Measurements from ENCODE around the gene PGAP1.

PGAP1 gene

GRCh38 chr2:196853301-196854087, 73.0 kb downstream of the PGAP1 start:
- Histone ChIP-seq H3K27ac (ENCODE audit: low read depth, low read length) (no peak overlapping the region), H3K9me3 (ENCODE audit: control insufficient read depth in 5 of 5, low read length in 5 of 5) (no peaks in the 10 kb centered on the region), H3K4me1 (ENCODE audit: control insufficient read depth in 5 of 5, insufficient read depth in 5 of 5, low read length in 5 of 5) (peaks cover 0 to 5% (median 0%) of the 10 kb centered on the region in 5 donors), H3K9ac (ENCODE audit: low read length in 5 of 5) (no peak overlapping the region), H3K4me3 (ENCODE audit: low read depth in 1 of 5, low read length in 5 of 5) (no peak overlapping the region), H3K27me3 (ENCODE audit: control insufficient read depth in 5 of 5, insufficient read depth in 4 of 5, low read length in 5 of 5) (no peaks in the 10 kb centered on the region), H3K36me3 (ENCODE audit: control insufficient read depth in 5 of 5, insufficient read depth in 5 of 5, low read length in 5 of 5) (no peaks in the 10 kb centered on the region)

DNA sequence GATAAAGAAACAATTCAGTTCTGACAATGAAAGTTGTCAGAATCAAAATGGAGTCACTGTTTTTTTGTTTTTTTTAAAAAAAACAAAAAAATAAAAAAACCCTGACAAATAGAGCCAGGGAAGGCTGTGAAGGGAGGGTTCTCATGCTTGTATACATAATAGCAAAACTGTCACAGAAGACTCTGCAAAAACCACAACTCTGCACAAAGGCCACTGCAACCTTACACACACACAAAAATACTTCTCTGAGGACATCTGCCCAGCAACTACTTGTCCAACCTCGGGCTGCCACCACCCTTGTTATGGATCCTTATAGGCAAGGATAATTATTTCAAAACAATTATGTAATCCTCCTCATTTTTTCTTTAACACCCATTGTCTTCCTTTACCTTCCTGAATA, 75.4 kb downstream of the PGAP1 start:
- H3K36me3 ChIP-seq (ENCODE audit: control insufficient read depth in 5 of 5, insufficient read depth in 5 of 5, low read length in 5 of 5) = no peaks in the 10 kb centered on the region
- no peaks in the 10 kb centered on the region for H3K9me3 ChIP-seq (ENCODE audit: control insufficient read depth in 5 of 5, low read length in 5 of 5)

DNA sequence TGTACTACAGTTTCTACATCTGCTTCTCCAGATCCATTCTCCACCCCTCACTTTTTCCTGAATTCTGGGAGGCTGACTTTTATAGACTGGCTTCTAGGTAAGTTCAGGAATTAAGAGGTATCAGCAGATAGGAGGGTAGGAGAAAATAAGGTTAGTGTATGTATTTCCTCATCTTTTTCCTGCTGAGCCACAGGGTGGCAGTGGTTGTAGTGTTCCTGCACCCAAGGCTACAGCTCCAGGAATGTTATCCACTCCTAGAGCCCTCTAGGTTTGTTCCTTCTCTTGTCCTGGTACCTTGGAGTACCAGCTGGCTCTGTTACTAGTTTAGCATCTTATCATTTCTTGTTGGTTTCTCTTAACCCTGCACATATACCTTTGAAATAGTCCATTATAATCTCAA, 76.6 kb downstream of the PGAP1 start:
- Histone ChIP-seq H3K4me1 (ENCODE audit: control insufficient read depth in 5 of 5, insufficient read depth in 5 of 5, low read length in 5 of 5) (peaks cover 0 to 5% (median 0%) of the 10 kb centered on the region in 5 donors), H3K9ac (ENCODE audit: low read length in 5 of 5) (no peak overlapping the region), H3K27me3 (ENCODE audit: control insufficient read depth in 5 of 5, insufficient read depth in 4 of 5, low read length in 5 of 5) (no peaks in the 10 kb centered on the region), H3K36me3 (ENCODE audit: control insufficient read depth in 5 of 5, insufficient read depth in 5 of 5, low read length in 5 of 5) (no peaks in the 10 kb centered on the region), H3K9me3 (ENCODE audit: control insufficient read depth in 5 of 5, low read length in 5 of 5) (no peaks in the 10 kb centered on the region), H3K4me3 (ENCODE audit: low read depth in 1 of 5, low read length in 5 of 5) (no peak overlapping the region), H3K27ac (ENCODE audit: low read depth, low read length) (no peak overlapping the region)

More for the DNA sequence above, 75.4 kb downstream of the PGAP1 start:
- H3K4me3 ChIP-seq (ENCODE audit: low read depth in 1 of 5, low read length in 5 of 5) = no peak overlapping the region
- no peak overlapping the region for H3K9ac ChIP-seq (ENCODE audit: low read length in 5 of 5)
- H3K4me1 ChIP-seq (ENCODE audit: control insufficient read depth in 5 of 5, insufficient read depth in 5 of 5, low read length in 5 of 5) = peaks cover 0 to 5% (median 0%) of the 10 kb centered on the region in 5 donors
- H3K27me3 ChIP-seq (ENCODE audit: control insufficient read depth in 5 of 5, insufficient read depth in 4 of 5, low read length in 5 of 5) = no peaks in the 10 kb centered on the region
- no peak overlapping the region for H3K27ac ChIP-seq (ENCODE audit: low read depth, low read length)

GRCh38 chr2:196846295-196846694, 80.2 kb downstream of the PGAP1 start:
- H3K9me3 ChIP-seq (ENCODE audit: control insufficient read depth in 5 of 5, low read length in 5 of 5) = no peaks in the 10 kb centered on the region
- no peak overlapping the region for H3K9ac ChIP-seq (ENCODE audit: low read length in 5 of 5)
- peaks cover 0 to 3% (median 0%) of the 10 kb centered on the region in 5 donors for H3K36me3 ChIP-seq (ENCODE audit: control insufficient read depth in 5 of 5, insufficient read depth in 5 of 5, low read length in 5 of 5)
- H3K4me3 ChIP-seq (ENCODE audit: low read depth in 1 of 5, low read length in 5 of 5) = no peak overlapping the region
- no peak overlapping the region for H3K27ac ChIP-seq (ENCODE audit: low read depth, low read length)
- H3K27me3 ChIP-seq (ENCODE audit: control insufficient read depth in 5 of 5, insufficient read depth in 4 of 5, low read length in 5 of 5) = no peaks in the 10 kb centered on the region
- H3K4me1 ChIP-seq (ENCODE audit: control insufficient read depth in 5 of 5, insufficient read depth in 5 of 5, low read length in 5 of 5) = peaks cover 0 to 3% (median 0%) of the 10 kb centered on the region in 5 donors

- H3K36me3 ChIP-seq (ENCODE audit: control insufficient read depth in 5 of 5, insufficient read depth in 5 of 5, low read length in 5 of 5) = peaks cover 0 to 8% (median 3%) of the 10 kb centered on the region in 5 donors
- no peak overlapping the region for H3K27ac ChIP-seq (ENCODE audit: low read depth, low read length)
- H3K4me3 ChIP-seq (ENCODE audit: low read depth in 1 of 5, low read length in 5 of 5) = no peak overlapping the region
- no peaks in the 10 kb centered on the region for H3K27me3 ChIP-seq (ENCODE audit: control insufficient read depth in 5 of 5, insufficient read depth in 4 of 5, low read length in 5 of 5)
- H3K4me1 ChIP-seq (ENCODE audit: control insufficient read depth in 5 of 5, insufficient read depth in 5 of 5, low read length in 5 of 5) = no peaks in the 10 kb centered on the region
- H3K9me3 ChIP-seq (ENCODE audit: control insufficient read depth in 5 of 5, low read length in 5 of 5) = no peaks in the 10 kb centered on the region
- H3K9ac ChIP-seq (ENCODE audit: low read length in 5 of 5) = no peak overlapping the region
These were observed 81.1 kb downstream of the PGAP1 start for GRCh38 chr2:196845371-196845770.

DNA sequence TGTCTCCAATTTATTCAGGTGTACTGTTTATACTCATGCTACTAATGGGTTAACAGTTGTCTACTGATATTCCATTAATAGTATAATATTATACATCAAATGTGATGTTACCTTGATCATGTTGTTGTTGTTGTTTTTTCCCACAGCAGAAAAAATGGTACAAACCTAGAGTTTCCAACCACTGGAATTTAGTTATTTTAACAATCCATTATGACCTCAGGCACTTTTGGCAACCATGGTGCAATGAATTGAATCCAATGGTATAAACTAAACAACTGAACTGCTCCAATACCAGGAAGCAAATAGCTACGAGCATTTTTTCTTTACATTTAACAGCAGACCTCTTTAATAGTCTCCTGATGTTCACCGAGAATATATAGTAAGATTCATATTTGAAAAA, 86.3 kb downstream of the PGAP1 start:
- Histone ChIP-seq H3K4me3 (ENCODE audit: low read depth in 1 of 5, low read length in 5 of 5) (no peak overlapping the region), H3K27ac (ENCODE audit: low read depth, low read length) (no peak overlapping the region), H3K9ac (ENCODE audit: low read length in 5 of 5) (no peak overlapping the region), H3K27me3 (ENCODE audit: control insufficient read depth in 5 of 5, insufficient read depth in 4 of 5, low read length in 5 of 5) (no peaks in the 10 kb centered on the region), H3K9me3 (ENCODE audit: control insufficient read depth in 5 of 5, low read length in 5 of 5) (no peaks in the 10 kb centered on the region), H3K36me3 (ENCODE audit: control insufficient read depth in 5 of 5, insufficient read depth in 5 of 5, low read length in 5 of 5) (peaks cover 7 to 20% (median 9%) of the 10 kb centered on the region in 5 donors), H3K4me1 (ENCODE audit: control insufficient read depth in 5 of 5, insufficient read depth in 5 of 5, low read length in 5 of 5) (no peaks in the 10 kb centered on the region)

GRCh38 chr2:196839574-196839973, 86.9 kb downstream of the PGAP1 start:
- H3K4me3 ChIP-seq (ENCODE audit: low read depth in 1 of 5, low read length in 5 of 5) = no peak overlapping the region
- no peak overlapping the region for H3K27ac ChIP-seq (ENCODE audit: low read depth, low read length)
- H3K36me3 ChIP-seq (ENCODE audit: control insufficient read depth in 5 of 5, insufficient read depth in 5 of 5, low read length in 5 of 5) = peaks cover 7 to 20% (median 9%) of the 10 kb centered on the region in 5 donors
- no peaks in the 10 kb centered on the region for H3K27me3 ChIP-seq (ENCODE audit: control insufficient read depth in 5 of 5, insufficient read depth in 4 of 5, low read length in 5 of 5)
- H3K9me3 ChIP-seq (ENCODE audit: control insufficient read depth in 5 of 5, low read length in 5 of 5) = no peaks in the 10 kb centered on the region
- no peak overlapping the region for H3K9ac ChIP-seq (ENCODE audit: low read length in 5 of 5)
- H3K4me1 ChIP-seq (ENCODE audit: control insufficient read depth in 5 of 5, insufficient read depth in 5 of 5, low read length in 5 of 5) = no peaks in the 10 kb centered on the region

DNA sequence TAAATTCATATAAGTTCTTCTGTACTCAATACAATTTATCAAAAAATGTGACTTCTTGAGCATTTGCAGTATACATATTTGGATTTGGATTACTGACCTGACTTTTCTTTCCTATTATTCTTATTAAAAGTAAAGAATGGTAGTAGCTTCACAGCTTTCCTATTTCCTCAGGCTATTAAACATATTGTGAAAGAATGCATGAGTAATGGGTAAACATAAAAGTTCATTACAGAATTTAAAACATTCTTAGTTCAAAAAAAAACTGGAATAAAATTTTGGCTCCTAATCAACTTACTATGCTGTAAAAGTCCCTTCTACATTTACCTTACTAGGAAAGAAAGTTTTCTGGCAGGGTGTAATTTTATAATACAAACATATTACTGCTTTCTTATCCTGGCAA, 90.1 kb downstream of the PGAP1 start:
- Histone ChIP-seq H3K4me3 (ENCODE audit: low read depth in 1 of 5, low read length in 5 of 5) (no peak overlapping the region), H3K27ac (ENCODE audit: low read depth, low read length) (peak overlapping the region; percentile 9)

GRCh38 chr2:196830701-196831100, 95.8 kb downstream of the PGAP1 start:
- H3K27ac ChIP-seq (ENCODE audit: low read depth, low read length) = no peak overlapping the region
- no peak overlapping the region for H3K9ac ChIP-seq (ENCODE audit: low read length in 5 of 5)
- no peaks in the 10 kb centered on the region for H3K27me3 ChIP-seq (ENCODE audit: control insufficient read depth in 5 of 5, insufficient read depth in 4 of 5, low read length in 5 of 5)
- no peaks in the 10 kb centered on the region for H3K36me3 ChIP-seq (ENCODE audit: control insufficient read depth in 5 of 5, insufficient read depth in 5 of 5, low read length in 5 of 5)
- no peaks in the 10 kb centered on the region for H3K9me3 ChIP-seq (ENCODE audit: control insufficient read depth in 5 of 5, low read length in 5 of 5)
- H3K4me1 ChIP-seq (ENCODE audit: control insufficient read depth in 5 of 5, insufficient read depth in 5 of 5, low read length in 5 of 5) = peaks cover 0 to 10% (median 0%) of the 10 kb centered on the region in 5 donors
- no peak overlapping the region for H3K4me3 ChIP-seq (ENCODE audit: low read depth in 1 of 5, low read length in 5 of 5)

More for the DNA sequence above, 90.1 kb downstream of the PGAP1 start:
- Histone ChIP-seq H3K9me3 (ENCODE audit: control insufficient read depth in 5 of 5, low read length in 5 of 5) (no peaks in the 10 kb centered on the region), H3K36me3 (ENCODE audit: control insufficient read depth in 5 of 5, insufficient read depth in 5 of 5, low read length in 5 of 5) (peaks cover 5 to 20% (median 7%) of the 10 kb centered on the region in 5 donors), H3K4me1 (ENCODE audit: control insufficient read depth in 5 of 5, insufficient read depth in 5 of 5, low read length in 5 of 5) (no peaks in the 10 kb centered on the region), H3K27me3 (ENCODE audit: control insufficient read depth in 5 of 5, insufficient read depth in 4 of 5, low read length in 5 of 5) (no peaks in the 10 kb centered on the region), H3K9ac (ENCODE audit: low read length in 5 of 5) (no peak overlapping the region)

DNA sequence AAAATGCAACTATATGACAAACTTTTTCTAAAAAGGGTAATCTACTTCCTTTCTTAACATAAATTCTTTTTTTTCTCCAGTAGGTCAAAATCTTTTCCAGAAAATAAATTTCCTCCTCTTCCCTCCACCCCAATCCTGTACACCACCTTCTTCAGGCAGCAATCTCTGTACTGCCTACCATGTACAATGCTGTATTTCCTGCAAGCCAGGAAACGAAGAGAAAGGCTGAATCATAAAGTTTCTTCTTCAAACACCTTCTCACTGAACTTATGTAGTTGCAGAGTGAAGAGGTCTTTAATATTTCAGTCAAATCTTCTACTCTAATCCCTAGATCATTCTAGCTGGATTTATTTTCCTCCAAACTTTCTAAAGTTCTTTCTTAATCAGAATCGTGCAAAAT, 99.2 kb downstream of the PGAP1 start:
- Histone ChIP-seq H3K36me3 (ENCODE audit: control insufficient read depth in 5 of 5, insufficient read depth in 5 of 5, low read length in 5 of 5) (no peaks in the 10 kb centered on the region), H3K27ac (ENCODE audit: low read depth, low read length) (no peak overlapping the region), H3K9ac (ENCODE audit: low read length in 5 of 5) (no peak overlapping the region), H3K27me3 (ENCODE audit: control insufficient read depth in 5 of 5, insufficient read depth in 4 of 5, low read length in 5 of 5) (no peaks in the 10 kb centered on the region), H3K4me3 (ENCODE audit: low read depth in 1 of 5, low read length in 5 of 5) (no peak overlapping the region), H3K4me1 (ENCODE audit: control insufficient read depth in 5 of 5, insufficient read depth in 5 of 5, low read length in 5 of 5) (peaks cover 0 to 10% (median 0%) of the 10 kb centered on the region in 5 donors), H3K9me3 (ENCODE audit: control insufficient read depth in 5 of 5, low read length in 5 of 5) (no peaks in the 10 kb centered on the region)
